Astrocyte of the hippocampus (primary cell): ENCODE data around the gene METTL27.
A peak's percentile ranks its signal among the peaks of the same experiment; 100 is the strongest.
"Not testable (repeated sequence)": the region's sequence is repeated elsewhere in the genome, so short reads cannot be mapped to it uniquely, and the experiment has no call there.

Experiments
- DNase-seq: peaks from one replicate; pipeline ENCODE4 v3.0.0; 2011; ENCODE audit warnings: low read depth, low spot score

The METTL27 gene

GRCh38 chr7:73869011-73869798 is 26.9 kb upstream of the METTL27 start:
- peak; percentile 42 for DNase-seq

GRCh38 chr7:73866446-73866767 is 24.1 kb upstream of the METTL27 start:
- no peak for DNase-seq

- peak; percentile 83 for DNase-seq
Measured at GRCh38 chr7:73865738-73866445, 23.6 kb upstream of the METTL27 start.

- no peak for DNase-seq
Measured at GRCh38 chr7:73864981-73865711, 22.8 kb upstream of the METTL27 start.

GRCh38 chr7:73861305-73861704 is 19.0 kb upstream of the METTL27 start:
- no peak for DNase-seq

- DNase-seq = no peak
Measured at GRCh38 chr7:73860859-73861258, 18.5 kb upstream of the METTL27 start, which contains the start of gene TMEM270. Gene TMEM270 (plus strand): TSS chr7:73861159. CDS start chr7:73861195, 36 bp downstream.

- DNase-seq = no peak
Measured at GRCh38 chr7:73858807-73859206, 16.5 kb upstream of the METTL27 start.

- no peak for DNase-seq
Measured at GRCh38 chr7:73856941-73857340, 14.6 kb upstream of the METTL27 start.

GRCh38 chr7:73852500-73852899 is 10.2 kb upstream of the METTL27 start:
- DNase-seq = no peak

GRCh38 chr7:73851410-73852338 is 9.4 kb upstream of the METTL27 start:
- DNase-seq = peak; percentile 96

DNA sequence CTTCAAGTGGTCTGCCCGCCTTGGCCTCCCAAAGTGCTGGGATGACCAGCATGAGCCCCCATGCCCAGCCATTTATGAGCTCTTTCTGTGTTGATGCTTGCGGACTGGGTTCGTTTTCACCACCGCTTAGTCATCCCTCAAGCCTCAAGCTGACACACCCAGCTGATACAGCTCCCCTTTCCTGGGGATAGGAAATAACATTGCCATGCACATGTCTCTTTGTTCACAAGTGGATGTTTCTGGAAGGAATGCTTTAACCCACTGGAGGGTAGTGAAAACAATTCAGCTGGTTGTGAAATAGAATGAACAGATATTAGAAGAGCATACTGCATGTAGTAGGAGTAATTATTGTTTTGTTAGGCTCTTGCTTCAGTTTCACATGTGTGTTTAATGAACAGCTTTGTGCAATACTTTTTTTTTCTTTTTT is 8.5 kb upstream of the METTL27 start:
- DNase-seq = peak; percentile 95

DNA sequence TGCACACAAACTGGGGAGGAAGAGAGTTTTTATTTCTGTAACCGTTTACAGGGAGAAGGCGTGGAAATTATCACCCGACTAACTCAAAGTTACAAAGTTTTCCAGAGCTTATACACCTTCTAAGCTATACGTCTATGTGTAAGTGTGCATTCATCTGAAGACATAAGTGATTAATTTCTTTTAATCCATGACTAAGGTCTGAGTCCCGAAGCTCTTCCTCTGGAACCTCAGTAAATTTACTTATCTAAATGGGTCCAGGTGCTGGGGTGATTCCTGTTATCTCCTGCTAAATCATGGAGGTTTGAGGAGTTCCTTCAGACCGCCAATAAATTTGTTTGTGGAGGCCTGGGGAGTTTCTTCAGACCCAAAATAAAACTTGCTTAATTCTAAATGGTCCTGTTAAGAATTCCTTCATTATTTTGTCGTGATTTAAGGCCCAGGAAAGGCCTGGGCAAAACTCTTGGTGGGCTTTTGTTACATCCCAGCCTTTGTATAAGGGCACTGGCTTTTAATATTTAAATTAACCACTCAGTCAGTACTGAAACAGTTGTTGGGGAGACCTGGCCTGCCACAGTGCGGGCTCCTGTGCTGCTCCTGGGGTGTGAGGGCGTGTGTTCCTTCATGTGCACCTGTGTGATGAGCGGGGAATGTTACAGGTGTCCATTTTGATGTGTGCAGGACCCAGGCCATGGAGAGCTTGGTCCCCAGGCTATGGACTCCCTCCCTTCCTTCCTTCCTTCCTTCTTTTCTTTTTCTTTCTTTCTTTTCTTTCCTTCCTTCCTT is 5.8 kb upstream of the METTL27 start:
- DNase-seq = no peak

- DNase-seq = not testable (repeated sequence)
Measured at GRCh38 chr7:73845701-73846195, 3.4 kb upstream of the METTL27 start.

GRCh38 chr7:73844848-73845460 is 2.6 kb upstream of the METTL27 start:
- peak; percentile 56 for DNase-seq

DNA sequence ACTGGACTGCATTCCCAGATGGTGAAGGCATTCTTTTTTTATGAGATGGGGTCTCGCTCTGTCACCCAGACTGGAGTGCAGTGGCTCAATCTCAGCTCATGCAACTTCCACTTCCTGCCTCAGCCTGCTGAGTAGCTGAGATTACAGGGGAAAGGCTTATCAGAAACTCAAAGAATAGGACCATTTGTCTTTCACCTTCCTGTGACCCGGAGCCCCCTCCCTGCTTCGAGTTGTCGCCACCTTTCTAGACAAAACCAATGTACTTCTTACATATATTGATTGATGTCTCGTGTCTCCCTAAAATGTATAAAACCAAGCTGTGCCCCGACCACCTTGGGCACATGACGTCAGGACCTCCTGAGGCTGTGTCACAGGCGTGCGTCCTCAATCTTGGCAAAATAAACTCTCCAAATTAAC is 1.8 kb upstream of the METTL27 start:
- DNase-seq = no peak

DNA sequence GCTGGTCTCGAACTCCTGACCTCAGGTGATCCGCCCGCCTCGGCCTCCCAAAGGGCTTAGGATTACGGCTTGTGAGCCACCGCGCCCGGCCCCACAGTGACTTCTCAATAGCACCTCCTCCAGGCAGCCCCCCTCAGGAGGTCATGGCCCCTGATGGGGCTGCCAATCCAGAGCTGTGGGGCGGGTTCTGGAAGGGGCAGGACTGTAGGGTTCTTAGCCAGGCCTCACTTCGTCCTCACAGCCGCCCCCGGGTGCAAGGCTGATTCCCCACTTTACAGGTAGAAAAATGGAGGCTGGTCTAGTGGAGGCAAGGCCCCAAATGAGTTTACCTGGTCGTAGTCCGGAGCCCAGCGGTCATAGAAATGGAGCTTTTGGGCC is 638 bp downstream of the METTL27 start:
- DNase-seq = no peak

GRCh38 chr7:73840715-73841379 is 1.5 kb downstream of the METTL27 start:
- no peak for DNase-seq

- DNase-seq = no peak
Measured at GRCh38 chr7:73839743-73840714, 2.3 kb downstream of the METTL27 start.
